Measurements from ENCODE around the gene TMEM184A. TPM values are rescaled to one million over a fixed set of nuclear protein-coding genes. Genes with fewer than 3 reads are reported as not detected.

The TMEM184A gene
- total and polyA plus RNA-seq, 2 of the 13 experiments (the other 11 are each of a cell fraction or from before 2014, with no cell fraction given) = 9.5 to 20.4 TPM

- no peak for TF ChIP-seq AFF4 (CRISPR knock-in tag; IDR thresholded peaks at IDR 0.05)
- TF ChIP-seq PCBP1 (IDR thresholded peaks at IDR 0.05; ENCODE audit: borderline replicate concordance, low read depth, low read length) = no peak
- no peak for TF ChIP-seq CHCHD3 (CRISPR knock-in tag; IDR thresholded peaks at IDR 0.05)
- TF ChIP-seq CBX2 (IDR thresholded peaks at IDR 0.05; ENCODE audit: low read depth, low read length) = no peak
- no peak for TF ChIP-seq CBX2 (CRISPR knock-in tag; IDR thresholded peaks at IDR 0.05; ENCODE audit: low read depth)
- no peak for TF ChIP-seq SOX13 (IDR thresholded peaks at IDR 0.05)
- TF ChIP-seq SOX13 (CRISPR knock-in tag; conservative IDR thresholded peaks at IDR 0.05 in 1 of 2, IDR thresholded peaks at IDR 0.05 in 1 of 2) = peak in 1 of 2 experiments; percentile 30; a peak in 1 of 4 replicates
- no peak for TF ChIP-seq ZNF572 (CRISPR knock-in tag; IDR thresholded peaks at IDR 0.05)
- peak; percentile 92 for TF ChIP-seq ATF3 (CRISPR knock-in tag; IDR thresholded peaks at IDR 0.05)
- no peak for TF ChIP-seq TOE1 (CRISPR knock-in tag; IDR thresholded peaks at IDR 0.05)
- peak; percentile 24; the same call in 1 of the 2 replicates for TF ChIP-seq RXRA (CRISPR knock-in tag; IDR thresholded peaks at IDR 0.05)
- peak; percentile 29 for TF ChIP-seq SKI (IDR thresholded peaks at IDR 0.05; ENCODE audit: partially characterized antibody)
- no peak for TF ChIP-seq POLR2AphosphoS2 (IDR thresholded peaks at IDR 0.05; ENCODE audit: low read depth, low read length)
- TF ChIP-seq ZNF740 (CRISPR knock-in tag; IDR thresholded peaks at IDR 0.05) = no peak
- TF ChIP-seq ZNF547 (CRISPR knock-in tag; IDR thresholded peaks at IDR 0.05) = no peak; the same call in none of the 2 replicates
- no peak for TF ChIP-seq ZMYM3 (CRISPR knock-in tag; IDR thresholded peaks at IDR 0.05)
- TF ChIP-seq GATAD1 (CRISPR knock-in tag; IDR thresholded peaks at IDR 0.05) = no peak
- TF ChIP-seq SAP130 (CRISPR knock-in tag; IDR thresholded peaks at IDR 0.05; ENCODE audit: low read depth) = peak; percentile 96
- no peak for TF ChIP-seq HNRNPUL1 (IDR thresholded peaks at IDR 0.05; ENCODE audit: low read depth, low read length)
- TF ChIP-seq ZBTB42 (CRISPR knock-in tag; IDR thresholded peaks at IDR 0.05) = no peak
- peak; percentile 95 for TF ChIP-seq PRDM10 (CRISPR knock-in tag; IDR thresholded peaks at IDR 0.05; ENCODE audit: low read depth)
- TF ChIP-seq MXI1 (IDR thresholded peaks at IDR 0.05; ENCODE audit: borderline replicate concordance, low read depth, low read length) = peak; percentile 34; the same call in 1 of the 3 replicates
- no peak for TF ChIP-seq CCAR2 (optimal IDR thresholded peaks at IDR 0.05; ENCODE audit: low read depth, low read length)
Measured at GRCh38 chr7:1532456-1533254, 23.4 kb downstream of the TMEM184A start (continued).

Data from HepG2 (cell line).